Sciatic nerve (tissue), 2 donors: ENCODE data around the gene TPCN1. TPM values are rescaled to one million over a fixed set of nuclear protein-coding genes. Genes with fewer than 3 reads are reported as not detected.

Experiments
- ATAC-seq: fragments of 200-7000 bp; cut with Tn5 transposase; one replicate; pipeline ENCODE4 v1.9.1; 2020; ENCODE audit warnings: mild to moderate bottlenecking, moderate library complexity
- DNase-seq: peaks from one replicate; pipeline ENCODE4 v3.0.0-alpha.2; 2020; ENCODE audit warnings: low spot score
- intact Hi-C: fragments of 100-400 bp; cut with DNase I; formaldehyde crosslinking; loops from one replicate; pipeline ENCODE4 v1.14.2; 2022
- total RNA-seq: library from RNA; stranded (reverse); fragmentation: NEBNext Ultra II Directional; extraction: Animal tissue kit (Norgen Biotek cat#: 25700); gene quantifications from one replicate; pipeline ENCODE4 v1.2.1, GENCODE V29; 2021
- donor health status: DM: no; HTN: no; CAD: no.
- donor health status: DM: no; HTN: no; CAD: no.

TPCN1 gene
- total RNA-seq = 90.6 TPM

GRCh38 chr12:113221181-113221996 is at the start of gene TPCN1:
Gene TPCN1 (plus strand): TSS chr12:113221464. CDS start chr12:113226853, 5,389 bp downstream.
- ATAC-seq (peak; percentile 97), DNase-seq (peak; percentile 100)
- intact Hi-C loops = no loop called here

- intact Hi-C loops = loop anchor here (5.0 kb wide), 1 partner anchor 119 kb away; no protein-coding TSS in a partner anchor
- ATAC-seq (no peak), DNase-seq (no peak)
Observed at GRCh38 chr12:113171543-113171942, 49.7 kb upstream of the TPCN1 start.

GRCh38 chr12:113172185-113172584 is 49.1 kb upstream of the TPCN1 start:
- intact Hi-C loops = loop anchor here (5.0 kb wide), 1 partner anchor 120 kb away; no protein-coding TSS in a partner anchor
- DNase-seq (no peak), ATAC-seq (no peak)

GRCh38 chr12:113173081-113173698 is 48.1 kb upstream of the TPCN1 start:
- no peak for DNase-seq
- no peak for ATAC-seq
- intact Hi-C loops = loop anchor here (5.0 kb wide), 1 partner anchor 121 kb away; no protein-coding TSS in a partner anchor

GRCh38 chr12:113174461-113175384 is 46.5 kb upstream of the TPCN1 start:
- intact Hi-C loops = loop anchor here (5.0 kb wide), 1 partner anchor 122 kb away; no protein-coding TSS in a partner anchor
- DNase-seq (peak; percentile 88), ATAC-seq (peak; percentile 79)

GRCh38 chr12:113179023-113179422 is 42.2 kb upstream of the TPCN1 start:
- intact Hi-C loops = no loop called here
- DNase-seq (no peak), ATAC-seq (no peak)

- intact Hi-C loops = no loop called here
- no peak for ATAC-seq
Observed at GRCh38 chr12:113180333-113180732, 40.9 kb upstream of the TPCN1 start.

GRCh38 chr12:113181975-113182374 is 39.3 kb upstream of the TPCN1 start:
- ATAC-seq (no peak), DNase-seq (no peak)
- intact Hi-C loops = no loop called here

More at GRCh38 chr12:113180333-113180732, 40.9 kb upstream of the TPCN1 start:
- no peak for DNase-seq

- DNase-seq (no peak), ATAC-seq (no peak)
- intact Hi-C loops = no loop called here
Observed at GRCh38 chr12:113183030-113183589, 38.2 kb upstream of the TPCN1 start.

GRCh38 chr12:113184098-113184899 is 37.0 kb upstream of the TPCN1 start:
- intact Hi-C loops = no loop called here
- DNase-seq = peak; percentile 76

GRCh38 chr12:113184900-113185179 is 36.4 kb upstream of the TPCN1 start:
- intact Hi-C loops = no loop called here
- ATAC-seq (peak; percentile 94), DNase-seq (peak; percentile 92)

More at GRCh38 chr12:113184098-113184899, 37.0 kb upstream of the TPCN1 start:
- ATAC-seq = peak; percentile 75

GRCh38 chr12:113185180-113186032 is 35.9 kb upstream of the TPCN1 start, which contains the start of the genes DDX54 and RITA1:
Gene DDX54 (minus strand): TSS chr12:113185478. CDS start chr12:113185451, 27 bp downstream.
Gene RITA1 (plus strand): TSS chr12:113185721. CDS start chr12:113186747, 1,026 bp downstream.
- peak; percentile 91 for ATAC-seq
- intact Hi-C loops = no loop called here
- DNase-seq = peak; percentile 90

- no peak for ATAC-seq
- intact Hi-C loops = no loop called here
- no peak for DNase-seq
Observed at GRCh38 chr12:113186033-113186365, 35.3 kb upstream of the TPCN1 start.

- DNase-seq (no peak), ATAC-seq (no peak)
- intact Hi-C loops = no loop called here
Observed at GRCh38 chr12:113186666-113187325, 34.5 kb upstream of the TPCN1 start.

- DNase-seq (no peak), ATAC-seq (no peak)
- intact Hi-C loops = no loop called here
Observed at GRCh38 chr12:113189361-113189760, 31.9 kb upstream of the TPCN1 start.

GRCh38 chr12:113190761-113191160 is 30.5 kb upstream of the TPCN1 start:
- intact Hi-C loops = no loop called here
- DNase-seq (no peak), ATAC-seq (no peak)

GRCh38 chr12:113191227-113191626 is 30.0 kb upstream of the TPCN1 start:
- intact Hi-C loops = no loop called here
- ATAC-seq (no peak), DNase-seq (no peak)
